Right lung (tissue), 10 donors: Measurements from ENCODE around the gene RECQL5. TPM values are rescaled to one million over a fixed set of nuclear protein-coding genes. Genes with fewer than 3 reads are reported as not detected.
A peak's percentile ranks its signal among the peaks of the same experiment; 100 is the strongest.

Experiments
- DNase-seq, 2 donors: peaks; one replicate each; pipeline ENCODE4 v3.0.0-alpha.2; 2013
- long read RNA-seq, 8 donors: transcript quantifications; one replicate each; lab custom pipeline, GENCODE V29; 2026
- polyA plus RNA-seq, 5 donors: library from polyadenylated mRNA; unstranded; fragments of 120-200 nt; gene quantifications; one replicate each; pipeline versions ENCODE4 v1.2.1 to v1.2.3, GENCODE V29; 2013; ENCODE audit warnings: inconsistent platforms in 1 of 5, low replicate concordance in 1 of 5; ENCODE audit not compliant: insufficient read length in 5 of 5, insufficient read depth in 1 of 5

The RECQL5 gene
- 10 to 100 TPM; 26.0 to 36.5 (median 33.4) TPM for polyA plus RNA-seq
- long read RNA-seq, donor 1, partial matches to known transcripts = 95 of 102 reads
- long read RNA-seq, donor 1, other reads (novel, unspliced or antisense) = 6 of 102 reads
- long read RNA-seq, donor 2 = 0 reads
- long read RNA-seq, donor 3, partial matches to known transcripts = 96 of 136 reads
- long read RNA-seq, donor 3, other reads (novel, unspliced or antisense) = 39 of 136 reads
- long read RNA-seq, donor 4, partial matches to known transcripts = 0 of 1 reads
- long read RNA-seq, donor 4, other reads (novel, unspliced or antisense) = 0 of 1 reads
- long read RNA-seq, donor 5, partial matches to known transcripts = 0 of 1 reads
- long read RNA-seq, donor 5, other reads (novel, unspliced or antisense) = 0 of 1 reads
- long read RNA-seq, donor 6, partial matches to known transcripts = 9 of 12 reads
- long read RNA-seq, donor 6, other reads (novel, unspliced or antisense) = 0 of 12 reads
- long read RNA-seq, donor 7 = 0 reads
- long read RNA-seq, donor 8 = 0 reads

- DNase-seq = peak; percentile 98
Observed at GRCh38 chr17:75666959-75667790, at the start of gene RECQL5, which contains the start of gene SAP30BP. TSS of gene RECQL5 (minus strand) at chr17:75667154. CDS start at chr17:75666557, 597 bp downstream. TSS of gene SAP30BP (plus strand) at chr17:75667338. CDS start at chr17:75667373, 35 bp downstream.

GRCh38 chr17:75712446-75712845, 45.5 kb upstream of the RECQL5 start:
- no peak for DNase-seq

GRCh38 chr17:75707079-75707571, 40.2 kb upstream of the RECQL5 start:
- no peak for DNase-seq

GRCh38 chr17:75706042-75706728, 39.2 kb upstream of the RECQL5 start:
- DNase-seq = no peak

GRCh38 chr17:75704963-75705875, 38.3 kb upstream of the RECQL5 start:
- no peak for DNase-seq

GRCh38 chr17:75703591-75703990, 36.6 kb upstream of the RECQL5 start:
- no peak for DNase-seq

GRCh38 chr17:75703191-75703590, 36.2 kb upstream of the RECQL5 start:
- DNase-seq = no peak

GRCh38 chr17:75701288-75701687, 34.3 kb upstream of the RECQL5 start:
- no peak for DNase-seq

GRCh38 chr17:75698659-75699058, 31.7 kb upstream of the RECQL5 start:
- DNase-seq = no peak

GRCh38 chr17:75697651-75698291, 30.8 kb upstream of the RECQL5 start:
- no peak for DNase-seq

GRCh38 chr17:75695830-75696271, 28.9 kb upstream of the RECQL5 start:
- DNase-seq = no peak

- no peak for DNase-seq
Observed at GRCh38 chr17:75695141-75695829, 28.3 kb upstream of the RECQL5 start.

GRCh38 chr17:75694536-75694935, 27.6 kb upstream of the RECQL5 start:
- DNase-seq = no peak

- DNase-seq = peak in 1 of 2 donors; percentile 16
Observed at GRCh38 chr17:75693500-75694481, 26.8 kb upstream of the RECQL5 start.

- no peak for DNase-seq
Observed at GRCh38 chr17:75692976-75693375, 26.0 kb upstream of the RECQL5 start.

- DNase-seq = no peak
Observed at GRCh38 chr17:75691801-75692626, 25.1 kb upstream of the RECQL5 start.

GRCh38 chr17:75691371-75691791, 24.4 kb upstream of the RECQL5 start:
- no peak for DNase-seq
